NB4 (cell line): Measurements from ENCODE around the gene TMEM151A.

ENCODE experiments used
- DNase-seq: peaks from one replicate; pipeline ENCODE4 v3.0.0; 2010; ENCODE audit warnings: low read depth
- H3K4me3 ChIP-seq: one replicate; pipeline ENCODE4 v1.5.1; 2011; ENCODE audit warnings: mild to moderate bottlenecking, low read depth, low read length, moderate library complexity
- MAX ChIP-seq: IDR thresholded peaks from 2 replicates; pipeline ENCODE4 v1.6.1; 2011; ENCODE audit warnings: low read depth, low read length
- MYC ChIP-seq: IDR thresholded peaks from 2 replicates; pipeline ENCODE4 v1.6.1; 2011; ENCODE audit warnings: low read depth, low read length
- POLR2A ChIP-seq: IDR thresholded peaks from 2 replicates; pipeline ENCODE4 v1.6.1; 2011; ENCODE audit warnings: mild to moderate bottlenecking; ENCODE audit not compliant: insufficient read length; ENCODE audit errors: extremely low read depth
- TF ChIP-seq, protein P1 (sequence below): IDR thresholded peaks from one replicate; pipeline ENCODE4 v1.5.1; 2012; ENCODE audit warnings: low read depth, low read length

The TMEM151A gene

GRCh38 chr11:66343176-66343575 is 51.5 kb downstream of the TMEM151A start:
- TF ChIP-seq MYC (no peak), MAX (no peak), POLR2A (no peak)
- TF ChIP-seq, protein P1, sequence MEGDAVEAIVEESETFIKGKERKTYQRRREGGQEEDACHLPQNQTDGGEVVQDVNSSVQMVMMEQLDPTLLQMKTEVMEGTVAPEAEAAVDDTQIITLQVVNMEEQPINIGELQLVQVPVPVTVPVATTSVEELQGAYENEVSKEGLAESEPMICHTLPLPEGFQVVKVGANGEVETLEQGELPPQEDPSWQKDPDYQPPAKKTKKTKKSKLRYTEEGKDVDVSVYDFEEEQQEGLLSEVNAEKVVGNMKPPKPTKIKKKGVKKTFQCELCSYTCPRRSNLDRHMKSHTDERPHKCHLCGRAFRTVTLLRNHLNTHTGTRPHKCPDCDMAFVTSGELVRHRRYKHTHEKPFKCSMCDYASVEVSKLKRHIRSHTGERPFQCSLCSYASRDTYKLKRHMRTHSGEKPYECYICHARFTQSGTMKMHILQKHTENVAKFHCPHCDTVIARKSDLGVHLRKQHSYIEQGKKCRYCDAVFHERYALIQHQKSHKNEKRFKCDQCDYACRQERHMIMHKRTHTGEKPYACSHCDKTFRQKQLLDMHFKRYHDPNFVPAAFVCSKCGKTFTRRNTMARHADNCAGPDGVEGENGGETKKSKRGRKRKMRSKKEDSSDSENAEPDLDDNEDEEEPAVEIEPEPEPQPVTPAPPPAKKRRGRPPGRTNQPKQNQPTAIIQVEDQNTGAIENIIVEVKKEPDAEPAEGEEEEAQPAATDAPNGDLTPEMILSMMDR: no peak
- no peak for DNase-seq
- no peak overlapping the region for H3K4me3 ChIP-seq

- peak; percentile 98 for DNase-seq
- H3K4me3 ChIP-seq: peak within 1 kb of the TSS; percentile 72
- TF ChIP-seq POLR2A: peak; percentile 86
- TF ChIP-seq, protein P1: no peak
- peak; percentile 73 for TF ChIP-seq MYC
- peak; percentile 56 for TF ChIP-seq MAX
Measured at GRCh38 chr11:66344550-66345315, 53.0 kb downstream of the TMEM151A start, which contains the start of gene BRMS1. Gene BRMS1, minus strand, starts transcription at chr11:66345104. Its CDS starts 2,870 bp downstream, at chr11:66342234.

GRCh38 chr11:66345316-66345649 is 53.6 kb downstream of the TMEM151A start:
- no peak for DNase-seq
- peak overlapping the region; percentile 72 for H3K4me3 ChIP-seq
- TF ChIP-seq, protein P1: no peak
- no peak for TF ChIP-seq MAX
- TF ChIP-seq MYC: no peak
- TF ChIP-seq POLR2A: no peak
